ENCODE results near the gene SH3D21. TPM values are rescaled to one million over a fixed set of nuclear protein-coding genes. Genes with fewer than 3 reads are reported as not detected.

Gene SH3D21
- total RNA-seq, 1 donor from 2014 or later, result 2.6 TPM

DNA sequence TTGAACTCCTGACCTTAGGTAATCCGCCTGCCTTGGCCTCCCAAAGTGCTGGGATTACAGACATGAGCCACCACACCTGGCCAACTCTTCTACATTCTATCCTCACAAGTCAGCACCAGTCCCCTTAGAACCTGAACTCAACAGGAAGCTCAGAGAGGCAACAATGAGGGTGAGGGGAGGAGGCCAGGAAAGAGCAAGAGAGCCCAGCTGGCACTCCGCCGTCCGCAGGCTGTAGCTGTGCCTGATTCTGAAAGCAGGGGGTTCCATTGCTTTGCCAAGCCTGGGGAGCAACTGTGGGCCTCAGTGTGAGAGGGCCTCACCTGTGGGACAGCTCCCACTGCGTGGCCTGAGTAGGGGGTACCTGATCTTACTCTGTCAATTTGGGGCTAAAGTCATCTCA is 60.9 kb downstream of the SH3D21 start:
- H3K27me3 ChIP-seq (ENCODE audit: control insufficient read depth, insufficient read depth, low read length), result no peaks in the 10 kb centered on the region
- DNase-seq (ENCODE audit: low read depth), result no peak
- H3K4me3 ChIP-seq (ENCODE audit: low read depth, low read length), result no peak overlapping the region
- TF ChIP-seq, protein P1, sequence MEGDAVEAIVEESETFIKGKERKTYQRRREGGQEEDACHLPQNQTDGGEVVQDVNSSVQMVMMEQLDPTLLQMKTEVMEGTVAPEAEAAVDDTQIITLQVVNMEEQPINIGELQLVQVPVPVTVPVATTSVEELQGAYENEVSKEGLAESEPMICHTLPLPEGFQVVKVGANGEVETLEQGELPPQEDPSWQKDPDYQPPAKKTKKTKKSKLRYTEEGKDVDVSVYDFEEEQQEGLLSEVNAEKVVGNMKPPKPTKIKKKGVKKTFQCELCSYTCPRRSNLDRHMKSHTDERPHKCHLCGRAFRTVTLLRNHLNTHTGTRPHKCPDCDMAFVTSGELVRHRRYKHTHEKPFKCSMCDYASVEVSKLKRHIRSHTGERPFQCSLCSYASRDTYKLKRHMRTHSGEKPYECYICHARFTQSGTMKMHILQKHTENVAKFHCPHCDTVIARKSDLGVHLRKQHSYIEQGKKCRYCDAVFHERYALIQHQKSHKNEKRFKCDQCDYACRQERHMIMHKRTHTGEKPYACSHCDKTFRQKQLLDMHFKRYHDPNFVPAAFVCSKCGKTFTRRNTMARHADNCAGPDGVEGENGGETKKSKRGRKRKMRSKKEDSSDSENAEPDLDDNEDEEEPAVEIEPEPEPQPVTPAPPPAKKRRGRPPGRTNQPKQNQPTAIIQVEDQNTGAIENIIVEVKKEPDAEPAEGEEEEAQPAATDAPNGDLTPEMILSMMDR (IDR thresholded peaks at IDR 0.05; ENCODE audit: insufficient read depth, low read length, severe bottlenecking), result no peak
- FAIRE-seq, result no peak
- H3K36me3 ChIP-seq (ENCODE audit: control insufficient read depth, insufficient read depth, low read length), result peaks cover 22% of the 10 kb centered on the region

GRCh38 chr1:36367798-36368197 is 61.6 kb downstream of the SH3D21 start:
- H3K36me3 ChIP-seq (ENCODE audit: control insufficient read depth, insufficient read depth, low read length), result peaks cover 20% of the 10 kb centered on the region
- TF ChIP-seq, protein P1 (IDR thresholded peaks at IDR 0.05; ENCODE audit: insufficient read depth, low read length, severe bottlenecking), result no peak
- FAIRE-seq (no peak), DNase-seq (ENCODE audit: low read depth) (no peak)
- no peak overlapping the region for H3K4me3 ChIP-seq (ENCODE audit: low read depth, low read length)
- H3K27me3 ChIP-seq (ENCODE audit: control insufficient read depth, insufficient read depth, low read length), result no peaks in the 10 kb centered on the region

DNA sequence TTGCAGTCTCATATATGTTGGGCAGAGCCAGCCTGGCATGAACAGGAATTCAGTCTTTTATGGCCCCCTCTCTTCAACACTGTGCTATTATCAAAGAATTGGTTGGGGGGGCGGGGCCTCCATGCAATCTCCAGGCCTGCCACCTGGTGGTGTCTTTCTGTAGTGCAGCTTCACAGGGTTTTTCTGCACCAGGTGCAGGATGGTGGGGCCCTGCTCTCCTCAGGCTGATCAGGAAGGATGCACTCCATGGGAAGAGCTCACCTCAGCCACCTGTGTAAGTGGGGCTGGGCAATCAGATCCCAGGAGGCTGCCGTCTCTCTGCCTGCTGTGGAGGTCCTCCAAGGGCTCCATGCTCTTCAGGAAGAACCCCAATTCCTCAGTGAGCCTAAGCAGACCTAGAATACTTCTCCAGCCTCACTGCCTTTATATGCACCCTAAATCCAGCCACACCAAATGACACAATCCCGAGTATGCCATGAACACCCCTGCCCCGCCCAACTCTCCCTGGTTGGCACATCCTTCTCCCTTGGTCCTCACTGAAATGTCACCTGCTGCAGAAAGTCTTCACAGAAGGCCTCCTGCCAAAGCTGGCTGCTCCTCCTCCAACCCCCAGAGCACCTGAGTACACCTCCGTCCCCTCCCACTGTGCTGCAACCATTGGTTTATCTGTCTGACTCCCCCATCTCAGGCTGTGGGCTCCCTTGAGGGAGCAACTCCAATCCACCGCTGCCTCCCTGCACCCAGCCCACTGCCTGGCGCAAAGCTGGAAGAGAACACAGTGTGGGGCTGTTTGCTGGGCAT is 63.1 kb downstream of the SH3D21 start:
- TF ChIP-seq, protein P1 (IDR thresholded peaks at IDR 0.05; ENCODE audit: insufficient read depth, low read length, severe bottlenecking), result peak; percentile 89
- H3K36me3 ChIP-seq (ENCODE audit: control insufficient read depth, insufficient read depth, low read length), result peaks cover 20% of the 10 kb centered on the region
- DNase-seq (ENCODE audit: low read depth), result peak; percentile 45

More for the DNA sequence above, 63.1 kb downstream of the SH3D21 start:
- H3K27me3 ChIP-seq (ENCODE audit: control insufficient read depth, insufficient read depth, low read length), result no peaks in the 10 kb centered on the region
- no peak overlapping the region for H3K4me3 ChIP-seq (ENCODE audit: low read depth, low read length)
- FAIRE-seq, result no peak

Other genes with a start within 250 kb of the SH3D21 start
- gene TEKT2, start 222.3 kb upstream of the SH3D21 start, total RNA-seq, result under 0.01 and 0.26 TPM in 2 replicates
- 42.4 and 50.0 TPM in 2 replicates for gene ADPRS, start 217.5 kb upstream of the SH3D21 start, total RNA-seq
- 1.6 and 3.3 TPM in 2 replicates for gene COL8A2, start 181.1 kb upstream of the SH3D21 start, total RNA-seq
- gene TRAPPC3, start 156.9 kb upstream of the SH3D21 start, total RNA-seq, result 86.8 and 105 TPM in 2 replicates
- gene MAP7D1, start 150.2 kb upstream of the SH3D21 start, total RNA-seq, result 54.5 and 75.1 TPM in 2 replicates
- 82.3 and 82.4 TPM in 2 replicates for gene THRAP3, start 81.9 kb upstream of the SH3D21 start, total RNA-seq
- gene EVA1B, start 17.3 kb downstream of the SH3D21 start, total RNA-seq, result 17.4 and 20.5 TPM in 2 replicates
- gene STK40, start 79.6 kb downstream of the SH3D21 start, total RNA-seq, result 9.0 and 12.3 TPM in 2 replicates
- 7.6 and 11.5 TPM in 2 replicates for gene LSM10, start 91.5 kb downstream of the SH3D21 start, total RNA-seq
- gene OSCP1, start 144.1 kb downstream of the SH3D21 start, total RNA-seq, result 3.7 and 8.8 TPM in 2 replicates
- gene MRPS15, start 158.0 kb downstream of the SH3D21 start, total RNA-seq, result 64.5 and 81.0 TPM in 2 replicates
- 0.79 TPM in 1 of 2 replicates, not detected in the other for gene CSF3R, start 176.5 kb downstream of the SH3D21 start, total RNA-seq

All from bronchial epithelial cell (primary cell).